HepG2 (cell line): ENCODE measurements around the gene PARP1. TPM values are rescaled to one million over a fixed set of nuclear protein-coding genes. Genes with fewer than 3 reads are reported as not detected.

Experiments used
- ATAC-seq: fragments of 200-7000 bp; cut with Tn5 transposase; 3 replicates; pipeline ENCODE4 v1.9.1; 2020; ENCODE audit warnings: mild to moderate bottlenecking, moderate library complexity
- BruUV-seq: library from RNA; stranded (reverse); fragments of 400-500 nt; replicated peaks from 2 replicates; lab custom pipeline; 2021; lab: Mats Ljungman, UMichigan
- CTCF ChIA-PET: fragments of 300-600 bp; formaldehyde crosslinking; extraction: SDS; loops from one replicate; lab custom pipeline; 2021; ENCODE audit warnings: low total read pairs, inconsistent platforms, low intra/inter-chr PET ratio; lab: Yijun Ruan, JAX
- POLR2A ChIA-PET: fragments of 350-600 bp; sonication (Branson Sonifier 250); formaldehyde crosslinking; loops from one replicate; lab custom pipeline; 2020; ENCODE audit warnings: antibody characterized with exemption, inconsistent platforms; lab: Yijun Ruan, JAX
- DNase-seq: peaks from one replicate; pipeline ENCODE4 v3.0.0-alpha.2; 2015; ENCODE audit warnings: low spot score
- FAIRE-seq: peaks from 3 replicates; lab custom pipeline; 2011; peaks lifted over from hg19 to GRCh38; lab: Jason Lieb, UNC
- H2AFZ ChIP-seq: one replicate; pipeline ENCODE4 v1.6.1; 2011; ENCODE audit warnings: low read length, inconsistent platforms
- H3K27ac ChIP-seq: fragments of 300-600 bp; 3 replicates; pipeline ENCODE4 v1.8.0; 2011; ENCODE audit warnings: mixed run types, mild to moderate bottlenecking, mixed read lengths, low read length, inconsistent platforms; ENCODE audit not compliant: insufficient read depth; ENCODE audit errors: extremely low read length
- H3K27me3 ChIP-seq, 2 experiments: fragments of 200-600 bp in 1 of 2; 2 replicates in 1 of 2; 3 replicates in 1 of 2; pipeline versions ENCODE4 v1.6.0 to v1.8.0; 2011; ENCODE audit warnings: low read length in 2 of 2, mild to moderate bottlenecking in 2 of 2, moderate library complexity in 2 of 2, inconsistent platforms in 1 of 2; ENCODE audit not compliant: insufficient read depth in 2 of 2, control insufficient read depth in 1 of 2
- H3K36me3 ChIP-seq, 2 experiments: fragments of 200-600 bp in 1 of 2; replicated peaks in 1 of 2; 2 replicates in 1 of 2; 3 replicates in 1 of 2; pipeline versions ENCODE4 v1.5.1 to v1.8.0; 2011; ENCODE audit warnings: low read length in 2 of 2, inconsistent platforms in 1 of 2; ENCODE audit not compliant: insufficient read depth in 2 of 2, control insufficient read depth in 1 of 2
- H3K4me1 ChIP-seq: 2 replicates; pipeline ENCODE4 v1.5.1; 2012; ENCODE audit warnings: low read length, inconsistent platforms; ENCODE audit not compliant: insufficient read depth
- H3K4me2 ChIP-seq: 2 replicates; pipeline ENCODE4 v1.6.0; 2011; ENCODE audit warnings: low read depth, low read length, inconsistent platforms
- H3K4me3 ChIP-seq, 3 experiments: fragments of 200-600 bp in 1 of 3; sonication (generic), shearing (Covaris generic) in 1 of 3; replicated peaks in 1 of 3; 2 replicates each; pipeline ENCODE4 v1.5.1; 2011 to 2016; ENCODE audit warnings: low read length in 3 of 3, inconsistent platforms in 2 of 3, low read depth in 2 of 3, mild to moderate bottlenecking in 2 of 3, control low read depth in 1 of 3, mixed read lengths in 1 of 3; ENCODE audit not compliant: insufficient read depth in 1 of 3
- H3K79me2 ChIP-seq: one replicate; pipeline ENCODE4 v1.6.1; 2011; ENCODE audit warnings: low read length, inconsistent platforms; ENCODE audit not compliant: insufficient read depth
- H3K9ac ChIP-seq: 2 replicates; pipeline ENCODE4 v1.6.0; 2011; ENCODE audit warnings: mild to moderate bottlenecking, low read depth, low read length, inconsistent platforms; ENCODE audit not compliant: insufficient read depth
- H3K9me3 ChIP-seq: 2 replicates; pipeline ENCODE4 v1.5.1; 2012; ENCODE audit warnings: mild to moderate bottlenecking, low read length
- H4K20me1 ChIP-seq: 2 replicates; pipeline ENCODE4 v1.6.0; 2011; ENCODE audit warnings: inconsistent platforms, mild to moderate bottlenecking, low read length, moderate library complexity; ENCODE audit not compliant: insufficient read depth
- KMT2A ChIP-seq: sonication (generic); formaldehyde crosslinking; IDR thresholded peaks from 2 replicates; pipeline ENCODE4 v1.4.0; 2020; ENCODE audit warnings: missing genetic modification reagents
- MLX ChIP-seq: IDR thresholded peaks from 2 replicates; pipeline ENCODE4 v1.6.1; 2016
- MLXIP ChIP-seq: sonication (generic); formaldehyde crosslinking; IDR thresholded peaks from 2 replicates; pipeline ENCODE4 v1.9.0; 2021; ENCODE audit warnings: missing genetic modification reagents, borderline replicate concordance
- NONO ChIP-seq, 2 experiments: fragments of 450-650 bp in 1 of 2; sonication (generic) in 1 of 2; formaldehyde crosslinking in 1 of 2; IDR thresholded peaks in 1 of 2; conservative IDR thresholded peaks in 1 of 2; 2 replicates each; pipeline versions ENCODE4 v1.6.1 to v1.8.0; 2017 to 2022; ENCODE audit warnings: mild to moderate bottlenecking in 1 of 2, missing genetic modification reagents in 1 of 2, moderate library complexity in 1 of 2
- NR2F2 ChIP-seq: IDR thresholded peaks from 2 replicates; pipeline ENCODE4 v1.6.1; 2012; ENCODE audit warnings: low read depth, inconsistent platforms, borderline replicate concordance
- PRDM4 ChIP-seq: sonication (generic); formaldehyde crosslinking; IDR thresholded peaks from 2 replicates; pipeline ENCODE4 v1.9.0; 2021; ENCODE audit warnings: missing genetic modification reagents, borderline replicate concordance
- RBM39 ChIP-seq: fragments of 200-400 bp; formaldehyde crosslinking; IDR thresholded peaks from one replicate; pipeline ENCODE4 v1.6.1; 2018; ENCODE audit warnings: antibody characterized with exemption, mild to moderate bottlenecking, low read depth, low read length; ENCODE audit not compliant: poor library complexity, severe bottlenecking
- TBP ChIP-seq: sonication (generic); formaldehyde crosslinking; IDR thresholded peaks from 2 replicates; pipeline ENCODE4 v1.5.0; 2020; ENCODE audit warnings: missing genetic modification reagents
- ZNF275 ChIP-seq: sonication (generic); formaldehyde crosslinking; IDR thresholded peaks from 2 replicates; pipeline ENCODE4 v1.8.0; 2022; ENCODE audit warnings: missing genetic modification reagents, mild to moderate bottlenecking, inconsistent platforms, borderline replicate concordance
- ZNF556 ChIP-seq: sonication (generic); formaldehyde crosslinking; IDR thresholded peaks from 2 replicates; pipeline ENCODE4 v1.4.0; 2020; ENCODE audit warnings: mild to moderate bottlenecking, missing genetic modification reagents, borderline replicate concordance
- ZNF558 ChIP-seq: sonication (generic); formaldehyde crosslinking; IDR thresholded peaks from 2 replicates; pipeline ENCODE4 v1.9.0; 2022; ENCODE audit warnings: mild to moderate bottlenecking, missing genetic modification reagents, borderline replicate concordance
- ZNF652 ChIP-seq: IDR thresholded peaks from 2 replicates; pipeline ENCODE4 v1.6.1; 2016; ENCODE audit warnings: low read depth, borderline replicate concordance
- WGBS: methylation state at CpG from one replicate; pipeline ENCODE4 v1.1.6; 2017; ENCODE audit warnings: low lambda C conversion rate; 5-methylcytosine and 5-hydroxymethylcytosine counted together
- in situ Hi-C: cut with HindIII; loops from 2 replicates; pipeline ENCODE4 v1.10.0; 2017; ENCODE audit warnings: low pct_unique_long_range_greater_than_20kb; ENCODE audit not compliant: extremely low pct_ligation_motif_present
- intact Hi-C: fragments of 100-400 bp; cut with micrococcal nuclease; formaldehyde crosslinking; loops from one replicate; pipeline ENCODE4 v1.10.0; 2022; ENCODE audit not compliant: unreplicated experiment
- polyA plus RNA-seq, 8 experiments: library from polyadenylated mRNA; depleted of rRNA in 3 of 8; stranded (reverse) in 7 of 8; unstranded in 1 of 8; fragments of >200 nt; fragmentation: Illumina TruSeq in 4 of 8; extraction: Trizol in 4 of 8; gene quantifications; 2 replicates each; pipeline versions ENCODE4 v1.2.1 to v1.2.3, GENCODE V29; 2011 to 2016; ENCODE audit warnings: low read depth in 4 of 8, missing spikeins in 1 of 8, mixed read lengths in 1 of 8; ENCODE audit not compliant: insufficient read depth in 1 of 8
- total RNA-seq, 5 experiments: library from RNA; depleted of rRNA; stranded (reverse); fragments of >200 nt; fragmentation: Illumina TruSeq; extraction: Trizol; gene quantifications; 2 replicates each; pipeline ENCODE4 v1.2.3, GENCODE V29; 2016; ENCODE audit warnings: low read depth in 1 of 5

PARP1 gene
- total and polyA plus RNA-seq, 2 of the 13 experiments (the other 11 are each of a cell fraction or from before 2014, with no cell fraction given) = 50.1 to 85.2 TPM

GRCh38 chr1:226350519-226350865 is 57.4 kb downstream of the PARP1 start:
- Histone ChIP-seq H3K9ac (no peak overlapping the region), H3K27ac (no peak overlapping the region), H3K4me3 (no peak overlapping the region), H3K27me3 (no peaks in the 10 kb centered on the region; a peak in 1 of 5 replicates), H3K4me1 (peaks cover 19% of the 10 kb centered on the region), H2AFZ (no peak overlapping the region), H3K4me2 (peak overlapping the region; percentile 68), H3K9me3 (no peaks in the 10 kb centered on the region), H4K20me1 (no peaks in the 10 kb centered on the region), H3K36me3 (no peaks in the 10 kb centered on the region), H3K79me2 (no peaks in the 10 kb centered on the region)
- intact Hi-C loops = no loop called here
- POLR2A ChIA-PET = no interaction called here
- ATAC-seq (peak; percentile 28; the same call in 2 of the 3 replicates), FAIRE-seq (no peak), DNase-seq (no peak)
- CTCF ChIA-PET = no interaction called here
- in situ Hi-C loops = no loop called here
- TF ChIP-seq MLX (CRISPR knock-in tag) = no peak
- no peak for TF ChIP-seq RBM39
- no peak for TF ChIP-seq PRDM4 (CRISPR knock-in tag)
- TF ChIP-seq TBP (CRISPR knock-in tag) = no peak
- TF ChIP-seq ZNF556 (CRISPR knock-in tag) = no peak
- TF ChIP-seq MLXIP (CRISPR knock-in tag) = no peak
- no peak for TF ChIP-seq NONO (IDR thresholded peaks at IDR 0.05)
- no peak for TF ChIP-seq NONO (CRISPR knock-in tag; conservative IDR thresholded peaks at IDR 0.05)
- TF ChIP-seq ZNF652 = no peak
- no peak for TF ChIP-seq NR2F2
- TF ChIP-seq ZNF275 = no peak
- TF ChIP-seq ZNF558 (CRISPR knock-in tag) = no peak
- TF ChIP-seq KMT2A (CRISPR knock-in tag) = no peak
- BruUV-seq = no TSS peak
- 63% methylated on average over 8 of the region's 9 CpGs for WGBS
